ENCODE data around the gene ATP10D. TPM values are rescaled to one million over a fixed set of nuclear protein-coding genes. Genes with fewer than 3 reads are reported as not detected.
"Not testable (repeated sequence)": the region's sequence is repeated elsewhere in the genome, so short reads cannot be mapped to it uniquely, and the experiment has no call there.

Gene ATP10D
- total and polyA plus RNA-seq, 5 donors: 3.1 to 11.8 (median 10.8) TPM

DNA sequence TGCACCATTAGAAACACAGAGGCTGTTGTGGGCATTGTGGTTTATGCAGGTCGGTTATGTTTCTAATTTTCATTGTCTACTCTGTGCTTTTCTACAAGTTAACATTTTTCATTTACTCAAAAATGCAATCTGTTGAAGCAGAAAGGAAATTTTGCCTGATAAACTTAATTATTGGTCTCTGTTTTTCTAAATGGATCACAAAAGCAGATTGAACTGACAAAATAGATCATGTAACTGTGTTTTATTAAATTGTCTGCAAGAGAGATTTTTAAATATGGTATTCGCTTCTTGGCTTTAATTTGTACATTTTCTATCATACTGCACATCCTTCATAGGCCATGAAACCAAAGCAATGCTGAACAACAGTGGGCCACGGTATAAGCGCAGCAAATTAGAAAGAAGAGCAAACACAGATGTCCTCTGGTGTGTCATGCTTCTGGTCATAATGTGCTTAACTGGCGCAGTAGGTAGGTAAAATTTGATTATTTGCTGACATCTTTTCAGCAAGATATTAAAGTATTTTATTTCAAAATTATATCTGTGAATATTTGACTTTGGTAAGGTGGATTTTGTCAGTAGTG is 50.6 kb downstream of the ATP10D start:
- DNase-seq: no peak
- H3K4me1 ChIP-seq (ENCODE audit: control insufficient read depth, insufficient read depth, low read length): peaks cover 8% of the 10 kb centered on the region
- H3K27me3 ChIP-seq (ENCODE audit: control insufficient read depth, insufficient read depth): no peaks in the 10 kb centered on the region
- H3K27ac ChIP-seq (ENCODE audit: low read length): no peak overlapping the region
- whole genome bisulfite sequencing: 96% methylated on average over 5 of the region's 5 CpGs
- ATAC-seq: no peak
- no peak overlapping the region for H3K4me3 ChIP-seq (ENCODE audit: low read length)
- no peaks in the 10 kb centered on the region for H3K9me3 ChIP-seq (ENCODE audit: control insufficient read depth, low read length)
- intact Hi-C loops (cut with DNase I): no loop called here

DNA sequence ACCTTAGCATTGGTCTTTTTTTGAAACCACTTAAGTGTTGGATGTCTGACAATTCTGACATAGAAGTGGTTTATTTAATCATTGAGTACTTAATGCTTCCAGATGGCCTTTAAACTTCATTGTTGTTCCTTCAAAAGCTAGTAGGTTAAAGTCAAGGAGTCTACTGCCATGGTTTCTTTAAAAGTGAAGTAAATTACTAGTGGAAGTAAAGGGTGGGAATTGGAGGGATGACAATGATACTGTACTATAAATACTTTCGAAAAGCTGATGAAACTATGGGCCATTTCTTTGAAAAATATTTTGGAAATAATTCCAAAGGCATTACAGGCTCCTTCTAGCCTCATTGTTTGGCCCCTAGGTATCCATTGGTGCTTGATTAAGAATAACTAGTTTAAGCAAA is 51.9 kb downstream of the ATP10D start:
- 0% methylated on average over 1 of the region's 1 CpG for WGBS
- no peak for ATAC-seq
- no peaks in the 10 kb centered on the region for H3K27me3 ChIP-seq (ENCODE audit: control insufficient read depth, insufficient read depth)
- H3K4me1 ChIP-seq (ENCODE audit: control insufficient read depth, insufficient read depth, low read length): peaks cover 2% of the 10 kb centered on the region
- intact Hi-C loops (cut with DNase I): no loop called here
- H3K9me3 ChIP-seq (ENCODE audit: control insufficient read depth, low read length): no peaks in the 10 kb centered on the region
- no peak overlapping the region for H3K27ac ChIP-seq (ENCODE audit: low read length)
- DNase-seq: no peak
- no peak overlapping the region for H3K4me3 ChIP-seq (ENCODE audit: low read length)

DNA sequence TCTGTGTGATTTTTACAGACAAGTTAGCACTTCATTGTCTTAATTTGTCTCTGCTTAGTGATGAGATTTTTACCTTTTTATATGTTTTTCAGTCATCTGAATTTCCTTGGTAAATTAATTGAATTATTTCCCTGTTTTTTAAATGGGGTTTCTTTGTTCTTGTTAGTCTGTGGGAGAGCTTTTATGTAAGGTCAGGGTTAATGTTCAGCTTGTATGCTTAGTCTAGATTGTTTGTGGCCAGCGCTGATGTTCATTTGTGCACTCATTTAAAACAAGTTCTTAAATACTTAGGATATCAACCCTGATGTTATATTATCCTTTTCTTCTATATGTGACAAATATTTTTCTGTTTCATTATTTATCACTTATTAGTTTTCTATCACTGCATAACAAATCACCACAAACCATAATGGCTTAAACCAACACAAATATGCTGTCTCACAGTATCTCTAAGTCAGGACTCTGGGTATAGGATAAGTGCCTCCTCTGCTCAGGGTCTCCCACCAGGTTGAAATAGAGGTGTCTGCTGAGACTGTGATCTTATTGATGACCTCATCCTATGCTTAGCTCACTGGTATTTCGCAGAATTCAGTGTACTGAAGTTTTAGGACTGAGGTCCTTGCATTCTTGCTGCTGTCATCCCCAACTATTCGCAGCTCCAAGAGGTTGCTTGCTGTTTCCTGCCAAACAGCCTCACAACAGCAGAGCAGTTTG is 53.2 kb downstream of the ATP10D start:
- WGBS: 88% methylated on average over 3 of the region's 3 CpGs
- DNase-seq (no peak), ATAC-seq (no peak)
- intact Hi-C loops (cut with DNase I): no loop called here
- no peaks in the 10 kb centered on the region for H3K4me1 ChIP-seq (ENCODE audit: control insufficient read depth, insufficient read depth, low read length)
- H3K9me3 ChIP-seq (ENCODE audit: control insufficient read depth, low read length): no peaks in the 10 kb centered on the region
- H3K27me3 ChIP-seq (ENCODE audit: control insufficient read depth, insufficient read depth): no peaks in the 10 kb centered on the region
- no peak overlapping the region for H3K27ac ChIP-seq (ENCODE audit: low read length)
- H3K4me3 ChIP-seq (ENCODE audit: low read length): no peak overlapping the region

DNA sequence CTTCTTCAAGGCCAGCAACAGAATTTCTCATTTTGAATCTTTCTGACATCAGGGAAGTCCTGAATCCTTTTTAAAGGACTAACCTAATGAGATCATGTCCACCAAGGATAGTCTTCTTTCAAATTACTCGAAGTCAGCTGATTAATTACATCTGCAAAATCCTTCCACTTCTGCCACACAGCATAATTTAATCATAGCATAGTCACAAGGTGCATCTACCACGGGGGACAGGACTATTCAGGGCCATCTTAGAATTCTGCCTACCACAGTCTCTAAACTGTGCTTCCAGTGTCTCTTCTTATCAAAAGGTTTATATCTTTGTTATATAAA is 53.7 kb downstream of the ATP10D start:
- H3K27me3 ChIP-seq (ENCODE audit: control insufficient read depth, insufficient read depth): no peaks in the 10 kb centered on the region
- H3K27ac ChIP-seq (ENCODE audit: low read length): no peak overlapping the region
- no peaks in the 10 kb centered on the region for H3K9me3 ChIP-seq (ENCODE audit: control insufficient read depth, low read length)
- DNase-seq (no peak), ATAC-seq (no peak)
- intact Hi-C loops (cut with DNase I): no loop called here
- whole genome bisulfite sequencing: 84% methylated on average over 2 of the region's 2 CpGs
- H3K4me1 ChIP-seq (ENCODE audit: control insufficient read depth, insufficient read depth, low read length): no peaks in the 10 kb centered on the region
- no peak overlapping the region for H3K4me3 ChIP-seq (ENCODE audit: low read length)

DNA sequence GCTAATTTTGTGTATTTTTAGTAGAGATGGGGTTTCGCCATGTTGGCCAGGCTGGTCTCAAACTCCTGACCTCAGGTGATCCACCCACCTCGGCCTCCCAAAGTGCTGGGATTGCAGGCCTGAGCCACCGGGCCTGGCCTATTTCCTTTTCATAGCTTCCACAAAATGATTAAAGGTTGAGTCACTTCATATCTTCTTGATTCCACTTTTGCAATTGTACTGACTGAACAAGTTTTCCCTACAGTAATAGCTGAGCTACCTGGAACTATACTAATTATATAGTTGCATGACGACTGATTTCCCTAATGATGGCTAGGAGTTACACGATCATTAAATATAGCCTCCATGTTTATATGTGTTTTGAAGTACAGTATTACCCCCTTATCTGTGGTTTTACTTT is 57.6 kb downstream of the ATP10D start:
- WGBS: 94% methylated on average over 4 of the region's 5 CpGs
- H3K27ac ChIP-seq (ENCODE audit: low read length); H3K9me3 ChIP-seq (ENCODE audit: control insufficient read depth, low read length); ATAC-seq; intact Hi-C loops (cut with DNase I); H3K4me1 ChIP-seq (ENCODE audit: control insufficient read depth, insufficient read depth, low read length); H3K27me3 ChIP-seq (ENCODE audit: control insufficient read depth, insufficient read depth); DNase-seq; H3K4me3 ChIP-seq (ENCODE audit: low read length): not testable (repeated sequence)

GRCh38 chr4:47543331-47543730 is 58.3 kb downstream of the ATP10D start:
- WGBS: 72% methylated on average over 2 of the region's 2 CpGs
- no peak for DNase-seq
- H3K4me3 ChIP-seq (ENCODE audit: low read length): no peak overlapping the region
- ATAC-seq: no peak
- H3K9me3 ChIP-seq (ENCODE audit: control insufficient read depth, low read length): no peaks in the 10 kb centered on the region
- H3K4me1 ChIP-seq (ENCODE audit: control insufficient read depth, insufficient read depth, low read length): no peaks in the 10 kb centered on the region
- intact Hi-C loops (cut with DNase I): no loop called here
- H3K27me3 ChIP-seq (ENCODE audit: control insufficient read depth, insufficient read depth): no peaks in the 10 kb centered on the region
- no peak overlapping the region for H3K27ac ChIP-seq (ENCODE audit: low read length)

DNA sequence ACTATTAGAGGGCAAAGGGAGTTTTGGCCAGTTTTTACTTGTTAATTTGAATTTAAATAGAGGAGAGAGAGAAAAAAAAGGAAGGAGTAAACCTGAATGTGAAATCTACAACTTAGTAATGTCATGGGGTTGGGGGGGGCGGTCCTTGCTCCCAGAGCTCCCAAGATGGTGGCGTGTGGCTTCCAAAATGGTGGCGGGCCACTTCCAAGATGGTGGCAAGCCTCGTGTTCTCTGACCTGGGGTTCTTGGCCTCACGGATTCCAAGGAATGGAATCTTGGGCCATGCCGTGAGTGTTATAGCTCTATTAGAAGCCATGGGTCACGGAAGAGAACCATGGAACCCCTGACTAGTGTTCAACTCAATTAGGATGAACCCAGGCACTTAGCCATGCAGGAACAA is 65.3 kb downstream of the ATP10D start:
- WGBS: 97% methylated on average over 7 of the region's 7 CpGs
- H3K4me1 ChIP-seq (ENCODE audit: control insufficient read depth, insufficient read depth, low read length); H3K9me3 ChIP-seq (ENCODE audit: control insufficient read depth, low read length); H3K4me3 ChIP-seq (ENCODE audit: low read length); intact Hi-C loops (cut with DNase I); H3K27me3 ChIP-seq (ENCODE audit: control insufficient read depth, insufficient read depth); ATAC-seq; DNase-seq; H3K27ac ChIP-seq (ENCODE audit: low read length): not testable (repeated sequence)

GRCh38 chr4:47550899-47551548 is 65.9 kb downstream of the ATP10D start:
- 96% methylated on average over 7 of the region's 7 CpGs for WGBS
- no peak for DNase-seq
- Histone ChIP-seq H3K4me1 (ENCODE audit: control insufficient read depth, insufficient read depth, low read length) (no peaks in the 10 kb centered on the region), H3K27me3 (ENCODE audit: control insufficient read depth, insufficient read depth) (no peaks in the 10 kb centered on the region), H3K27ac (ENCODE audit: low read length) (no peak overlapping the region), H3K4me3 (ENCODE audit: low read length) (no peak overlapping the region), H3K9me3 (ENCODE audit: control insufficient read depth, low read length) (no peaks in the 10 kb centered on the region)
- ATAC-seq: no peak
- intact Hi-C loops (cut with DNase I): no loop called here

- intact Hi-C loops (cut with DNase I): no loop called here
- ATAC-seq (no peak), DNase-seq (no peak)
- H3K4me1 ChIP-seq (ENCODE audit: control insufficient read depth, insufficient read depth, low read length): no peaks in the 10 kb centered on the region
- no peaks in the 10 kb centered on the region for H3K9me3 ChIP-seq (ENCODE audit: control insufficient read depth, low read length)
- no peaks in the 10 kb centered on the region for H3K27me3 ChIP-seq (ENCODE audit: control insufficient read depth, insufficient read depth)
- H3K27ac ChIP-seq (ENCODE audit: low read length): no peak overlapping the region
- no peak overlapping the region for H3K4me3 ChIP-seq (ENCODE audit: low read length)
These were observed 66.6 kb downstream of the ATP10D start for GRCh38 chr4:47551682-47552081.

- intact Hi-C loops (cut with DNase I): no loop called here
- H3K4me1 ChIP-seq (ENCODE audit: control insufficient read depth, insufficient read depth, low read length): no peaks in the 10 kb centered on the region
- H3K4me3 ChIP-seq (ENCODE audit: low read length): no peak overlapping the region
- no peak for ATAC-seq
- WGBS: 85% methylated on average over 2 of the region's 2 CpGs
- DNase-seq: no peak
- H3K27me3 ChIP-seq (ENCODE audit: control insufficient read depth, insufficient read depth): no peaks in the 10 kb centered on the region
- no peaks in the 10 kb centered on the region for H3K9me3 ChIP-seq (ENCODE audit: control insufficient read depth, low read length)
- H3K27ac ChIP-seq (ENCODE audit: low read length): no peak overlapping the region
These were observed 68.5 kb downstream of the ATP10D start for GRCh38 chr4:47553329-47554125.

GRCh38 chr4:47555920-47556319 is 70.8 kb downstream of the ATP10D start:
- ATAC-seq; H3K27me3 ChIP-seq (ENCODE audit: control insufficient read depth, insufficient read depth); DNase-seq; H3K27ac ChIP-seq (ENCODE audit: low read length); H3K9me3 ChIP-seq (ENCODE audit: control insufficient read depth, low read length); H3K4me1 ChIP-seq (ENCODE audit: control insufficient read depth, insufficient read depth, low read length); intact Hi-C loops (cut with DNase I); H3K4me3 ChIP-seq (ENCODE audit: low read length): not testable (repeated sequence)
- 95% methylated on average over 3 of the region's 3 CpGs for WGBS

Measured in right cardiac atrium (tissue), 5 donors.